GM12878 (cell line): Measurements from ENCODE around the gene SRGAP1. TPM values are rescaled to one million over a fixed set of nuclear protein-coding genes. Genes with fewer than 3 reads are reported as not detected.

Experiments used
- ATAC-seq: fragments of 200-7000 bp; cut with Tn5 transposase; 3 replicates; pipeline ENCODE4 v1.9.1; 2020; ENCODE audit warnings: mild to moderate bottlenecking, moderate library complexity
- BruUV-seq: library from RNA; stranded (reverse); fragments of 400-500 nt; replicated peaks from 2 replicates; lab custom pipeline; 2021; lab: Mats Ljungman, UMichigan
- CTCF ChIA-PET: fragments of 300-600 bp; sonication (Branson Sonifier 250); formaldehyde crosslinking; extraction: SDS; loops from one replicate; lab custom pipeline; 2021; ENCODE audit warnings: inconsistent platforms; lab: Yijun Ruan, JAX
- POLR2A ChIA-PET: fragments of 350-600 bp; formaldehyde crosslinking; extraction: SDS; loops from one replicate; lab custom pipeline; 2021; ENCODE audit warnings: inconsistent platforms; lab: Charles Lee
- RAD21 ChIA-PET: fragments of 300-600 bp; sonication (Branson Sonifier 250); formaldehyde crosslinking; loops from one replicate; lab custom pipeline; 2023; ENCODE audit warnings: antibody characterized with exemption; ENCODE audit not compliant: unreplicated experiment; lab: Charles Lee
- SMC1A ChIA-PET: fragments of 300-600 bp; sonication (Branson Sonifier 250); formaldehyde crosslinking; loops from one replicate; lab custom pipeline; 2023; ENCODE audit not compliant: unreplicated experiment, uncharacterized antibody; lab: Charles Lee
- DNase-seq: peaks from one replicate; pipeline ENCODE4 v3.0.0-alpha.2; 2011; ENCODE audit warnings: low read depth, low spot score
- FAIRE-seq: peaks from 3 replicates; lab custom pipeline; 2011; peaks lifted over from hg19 to GRCh38; lab: Jason Lieb, UNC
- H2AFZ ChIP-seq: 2 replicates; pipeline ENCODE4 v1.6.0; 2011; ENCODE audit warnings: low read depth, low read length, control low read depth; ENCODE audit not compliant: control insufficient read depth
- H3K27ac ChIP-seq: 2 replicates; pipeline ENCODE4 v1.5.1; 2011; ENCODE audit warnings: control low read depth; ENCODE audit not compliant: control insufficient read depth, insufficient read depth
- H3K27me3 ChIP-seq, 2 experiments: replicated peaks in 1 of 2; 2 replicates each; pipeline versions ENCODE4 v1.6.0 to v1.6.1; 2011; ENCODE audit warnings: low read length in 1 of 2; ENCODE audit not compliant: control insufficient read depth in 2 of 2, insufficient read depth in 2 of 2
- H3K36me3 ChIP-seq, 2 experiments: 2 replicates each; pipeline ENCODE4 v1.5.1; 2011; ENCODE audit warnings: low read length in 1 of 2; ENCODE audit not compliant: control insufficient read depth in 2 of 2, insufficient read depth in 2 of 2
- H3K4me1 ChIP-seq: 2 replicates; pipeline ENCODE4 v1.6.1; 2011; ENCODE audit warnings: mild to moderate bottlenecking, low read length, moderate library complexity, mixed read lengths; ENCODE audit not compliant: control insufficient read depth, insufficient read depth
- H3K4me2 ChIP-seq: 2 replicates; pipeline ENCODE4 v1.6.0; 2011; ENCODE audit warnings: control low read depth; ENCODE audit not compliant: control insufficient read depth, insufficient read depth
- H3K4me3 ChIP-seq: fragments of 200-600 bp; sonication (generic); 2 replicates; pipeline ENCODE4 v1.5.1; 2016
- H3K79me2 ChIP-seq: 2 replicates; pipeline ENCODE4 v1.6.0; 2011; ENCODE audit warnings: low read length; ENCODE audit not compliant: control insufficient read depth, insufficient read depth
- H3K9ac ChIP-seq: 2 replicates; pipeline ENCODE4 v1.8.0; 2011; ENCODE audit warnings: low read length, control low read depth, mixed read lengths; ENCODE audit not compliant: control insufficient read depth, insufficient read depth
- H3K9me3 ChIP-seq: replicated peaks from 3 replicates; pipeline ENCODE4 v1.5.1; 2011; ENCODE audit warnings: mild to moderate bottlenecking, low read length; ENCODE audit not compliant: control insufficient read depth, insufficient read depth
- H4K20me1 ChIP-seq: 2 replicates; pipeline ENCODE4 v1.6.0; 2011; ENCODE audit not compliant: control insufficient read depth, insufficient read depth
- CEBPZ ChIP-seq: fragments of 150-350 bp; IDR thresholded peaks from 2 replicates; pipeline ENCODE4 v1.6.1; 2016; ENCODE audit warnings: low read depth, low read length
- GATAD2B ChIP-seq: fragments of 450-650 bp; conservative IDR thresholded peaks from 2 replicates; pipeline ENCODE4 v1.6.1; 2017; ENCODE audit warnings: low read depth, mild to moderate bottlenecking, moderate library complexity
- JUNB ChIP-seq: IDR thresholded peaks from 2 replicates; pipeline ENCODE4 v1.6.1; 2016; ENCODE audit warnings: antibody characterized with exemption, mild to moderate bottlenecking
- SMAD5 ChIP-seq: IDR thresholded peaks from 2 replicates; pipeline ENCODE4 v1.6.1; 2016; ENCODE audit warnings: antibody characterized with exemption, low read depth
- SUZ12 ChIP-seq: fragments of 200-600 bp; sonication (generic); IDR thresholded peaks from one replicate; pipeline ENCODE4 v1.6.1; 2018; ENCODE audit warnings: antibody characterized with exemption, mild to moderate bottlenecking; ENCODE audit not compliant: unreplicated experiment
- WGBS: methylation state at CpG from one replicate; pipeline ENCODE4 v1.1.6; 2016; ENCODE audit warnings: low lambda C conversion rate; ENCODE audit not compliant: insufficient replicate concordance, insufficient coverage; ENCODE audit errors: missing lambda C conversion rate; 5-methylcytosine and 5-hydroxymethylcytosine counted together
- in situ Hi-C: fragments of 300-500 bp; cut with MboI; formaldehyde crosslinking; loops from 9 replicates; pipeline ENCODE4 v1.14.3; 2018; ENCODE audit warnings: mixed read lengths
- intact Hi-C: fragments of 100-400 bp; cut with micrococcal nuclease; formaldehyde crosslinking; loops from one replicate; pipeline ENCODE4 v1.14.2; 2022; ENCODE audit not compliant: unreplicated experiment
- polyA plus RNA-seq, 11 experiments: library from polyadenylated mRNA; depleted of rRNA in 4 of 11; unstranded in 6 of 11; stranded (reverse) in 5 of 11; fragments of >200 nt; fragmentation: Nextera tagmentation in 4 of 11; fragmentation: Illumina TruSeq in 1 of 11; extraction: Ambion mirVana in 4 of 11; extraction: Trizol in 1 of 11; gene quantifications; 1 replicate in 1 of 11; 2 replicates in 10 of 11; pipeline versions ENCODE4 v1.2.1 to v1.2.3, GENCODE V29; 2011 to 2016; ENCODE audit warnings: inconsistent platforms in 2 of 11, missing spikeins in 2 of 11, low read depth in 1 of 11
- total RNA-seq, 4 experiments: library from RNA; depleted of rRNA in 3 of 4; stranded (reverse); fragments of >200 nt in 3 of 4; fragmentation: Illumina TruSeq in 1 of 4; extraction: Trizol in 1 of 4; gene quantifications; 2 replicates each; pipeline versions ENCODE4 v1.2.1 to v1.2.3, GENCODE V29; 2013 to 2021

Gene SRGAP1
- total and polyA plus RNA-seq, 10 of the 15 experiments (the other 5 are each of a cell fraction or from before 2014, with no cell fraction given) = 0.16 to 0.85 (median 0.46) TPM

- H3K9ac ChIP-seq = no peak overlapping the region
- no peak overlapping the region for H3K4me2 ChIP-seq
- DNase-seq (no peak), FAIRE-seq (no peak)
- SMC1A ChIA-PET = interaction anchor here (2.6 kb wide), 1 partner anchor 11 kb away, joined by 10 read pairs; no protein-coding TSS in a partner anchor
- intact Hi-C loops = no loop called here
- H3K36me3 ChIP-seq = no peaks in the 10 kb centered on the region
- RAD21 ChIA-PET = no interaction called here
- H2AFZ ChIP-seq = no peak overlapping the region
- H3K4me3 ChIP-seq = no peak overlapping the region
- WGBS = 96% methylated on average over 3 of the region's 4 CpGs
- H3K27ac ChIP-seq = no peak overlapping the region
- TF ChIP-seq JUNB (no peak), SUZ12 (no peak), GATAD2B (no peak), SMAD5 (no peak), CEBPZ (no peak)
- TF ChIP-seq, all 136 proteins: peak for 0
- in situ Hi-C loops = no loop called here
- ChIA-PET POLR2A (no interaction called here), CTCF (no interaction called here)
- Histone ChIP-seq H3K9me3 (no peaks in the 10 kb centered on the region), H3K79me2 (no peaks in the 10 kb centered on the region), H3K27me3 (no peaks in the 10 kb centered on the region), H3K4me1 (no peaks in the 10 kb centered on the region), H4K20me1 (no peaks in the 10 kb centered on the region)
- no TSS peak for BruUV-seq
- ATAC-seq = no peak
Observed at GRCh38 chr12:63876980-63877379, 32.5 kb downstream of the SRGAP1 start.
